ENCODE results near the gene PLEKHA4. TPM values are rescaled to one million over a fixed set of nuclear protein-coding genes. Genes with fewer than 3 reads are reported as not detected.

Gene PLEKHA4
- total and polyA plus RNA-seq, 10 of the 15 experiments (the other 5 are each of a cell fraction or from before 2014, with no cell fraction given), result 0.13 to 10.0 (median 6.4) TPM; not detected in 1

DNA sequence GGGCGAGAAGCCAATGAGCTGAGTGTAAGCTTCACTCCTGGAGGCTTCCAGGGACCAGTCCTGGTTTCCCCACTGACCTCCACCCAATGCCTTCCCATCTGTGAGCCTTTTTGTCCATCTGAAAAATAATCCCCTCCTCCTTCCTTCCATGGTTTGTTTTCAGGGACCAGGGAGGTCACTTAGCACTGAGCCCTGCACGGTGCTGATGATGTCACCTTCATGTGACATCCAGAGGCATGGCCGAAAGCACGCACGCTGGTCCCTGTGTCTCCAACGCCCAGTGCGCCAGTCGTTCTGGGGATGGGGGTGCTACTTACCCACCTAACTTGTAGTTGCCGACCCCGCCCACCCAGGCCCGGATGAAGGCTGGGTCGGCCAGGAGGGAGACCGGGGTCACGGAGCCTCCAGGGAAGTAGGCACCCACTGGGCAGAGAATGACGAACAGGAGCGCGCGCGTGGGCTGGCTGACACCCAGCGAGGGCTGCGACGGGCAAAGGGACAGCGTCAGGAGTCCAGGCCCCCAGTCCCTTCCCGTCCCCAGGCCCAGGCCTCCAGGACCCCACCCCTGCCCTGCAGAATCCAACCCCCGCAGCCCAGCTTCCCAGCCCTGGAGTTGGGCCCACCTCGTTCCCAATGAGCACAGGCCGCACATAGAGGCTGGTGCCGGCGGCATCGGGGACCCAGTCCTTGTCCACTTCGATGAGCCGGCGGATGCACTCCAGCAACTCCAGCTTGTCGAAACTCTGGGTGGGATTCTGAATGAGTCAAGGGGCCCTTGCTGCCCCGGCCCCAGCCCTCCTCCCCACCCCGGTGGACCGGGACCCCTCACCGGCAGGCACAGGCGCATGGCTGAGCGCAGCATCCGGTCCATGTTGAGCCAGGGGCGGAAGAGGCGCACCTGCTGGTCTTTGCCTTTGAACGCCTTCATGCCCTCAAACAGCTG is 68.8 kb downstream of the PLEKHA4 start:
- Histone ChIP-seq H3K4me3 (no peak overlapping the region), H4K20me1 (ENCODE audit: control insufficient read depth, insufficient read depth) (no peaks in the 10 kb centered on the region), H3K79me2 (ENCODE audit: control insufficient read depth, insufficient read depth, low read length) (no peaks in the 10 kb centered on the region), H3K36me3 (ENCODE audit: control insufficient read depth in 2 of 2, insufficient read depth in 2 of 2, low read length in 1 of 2) (no peaks in the 10 kb centered on the region; a peak in 1 of 4 replicates), H3K27me3 (replicated peaks in 1 of 2; ENCODE audit: control insufficient read depth in 2 of 2, insufficient read depth in 2 of 2, low read length in 1 of 2) (no peaks in the 10 kb centered on the region), H3K9me3 (replicated peaks; ENCODE audit: control insufficient read depth, insufficient read depth, low read length) (no peaks in the 10 kb centered on the region), H3K27ac (ENCODE audit: control insufficient read depth, insufficient read depth) (no peak overlapping the region; the same call in 1 of the 2 replicates), H3K9ac (ENCODE audit: control insufficient read depth, insufficient read depth, low read length) (no peak overlapping the region), H3K4me2 (ENCODE audit: control insufficient read depth, insufficient read depth) (no peak overlapping the region), H3K4me1 (ENCODE audit: control insufficient read depth, insufficient read depth, low read length) (peaks cover 6% of the 10 kb centered on the region), H2AFZ (ENCODE audit: control insufficient read depth, low read depth, low read length) (no peak overlapping the region)
- FAIRE-seq (no peak), ATAC-seq (no peak), DNase-seq (ENCODE audit: low read depth, low spot score) (no peak)
- 96% methylated on average over 40 of the region's 44 CpGs for WGBS (ENCODE audit: insufficient coverage, insufficient replicate concordance, low lambda C conversion rate, missing lambda C conversion rate)
- BruUV-seq (replicated peaks), result no TSS peak
- ChIA-PET RAD21 (ENCODE audit: unreplicated experiment) (no interaction called here), SMC1A (ENCODE audit: uncharacterized antibody, unreplicated experiment) (no interaction called here), POLR2A (interaction anchor here (0.6 to 1.2 kb wide), 3 partner anchors 10 to 70 kb away, joined by 3 to 5 read pairs (median 4); no protein-coding TSS in a partner anchor), CTCF (interaction anchor here (0.6 to 26.1 kb wide), 3 partner anchors 12 to 44 kb away, joined by 3 to 520 read pairs (median 3); partner anchors contain the start of gene HSD17B14)
- in situ Hi-C loops (cut with MboI), result loop anchor here (5.0 kb wide), 2 partner anchors 38 to 173 kb away; partner anchors contain the start of gene HSD17B14
- intact Hi-C loops (cut with micrococcal nuclease; ENCODE audit: unreplicated experiment), result no loop called here
- TF ChIP-seq RFX5 (IDR thresholded peaks at IDR 0.05; ENCODE audit: low read depth, low read length) (no peak), HDGF (IDR thresholded peaks at IDR 0.05) (no peak), TBL1XR1 (IDR thresholded peaks at IDR 0.05; ENCODE audit: low read depth, low read length) (no peak), BRCA1 (IDR thresholded peaks at IDR 0.05; ENCODE audit: low read depth, low read length) (no peak)
- TF ChIP-seq, protein P1, sequence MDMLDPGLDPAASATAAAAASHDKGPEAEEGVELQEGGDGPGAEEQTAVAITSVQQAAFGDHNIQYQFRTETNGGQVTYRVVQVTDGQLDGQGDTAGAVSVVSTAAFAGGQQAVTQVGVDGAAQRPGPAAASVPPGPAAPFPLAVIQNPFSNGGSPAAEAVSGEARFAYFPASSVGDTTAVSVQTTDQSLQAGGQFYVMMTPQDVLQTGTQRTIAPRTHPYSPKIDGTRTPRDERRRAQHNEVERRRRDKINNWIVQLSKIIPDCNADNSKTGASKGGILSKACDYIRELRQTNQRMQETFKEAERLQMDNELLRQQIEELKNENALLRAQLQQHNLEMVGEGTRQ (IDR thresholded peaks at IDR 0.05; ENCODE audit: borderline replicate concordance, low read depth, low read length), result no peak
